Fibroblast of skin of abdomen (primary cell): ENCODE measurements around the gene ALAD. TPM values are rescaled to one million over a fixed set of nuclear protein-coding genes. Genes with fewer than 3 reads are reported as not detected.
"Not testable (repeated sequence)": the region's sequence is repeated elsewhere in the genome, so short reads cannot be mapped to it uniquely, and the experiment has no call there.

Experiments
- DNase-seq: peaks from one replicate; pipeline ENCODE4 v3.0.0-alpha.2; 2013
- polyA plus RNA-seq, 2 experiments: library from polyadenylated mRNA; unstranded; fragments of 120-200 nt; gene quantifications; one replicate each; pipeline ENCODE4 v1.2.1, GENCODE V29; 2013; ENCODE audit not compliant: insufficient read length in 2 of 2

The ALAD gene
- 21.6 TPM for polyA plus RNA-seq (2013, experiment 1 of 2; ENCODE audit: insufficient read length)
- polyA plus RNA-seq (2013, experiment 2 of 2; ENCODE audit: insufficient read length): 24.0 TPM

GRCh38 chr9:113401027-113401792 lies at the start of gene ALAD:
ALAD (minus strand) TSS chr9:113401284; CDS start chr9:113393559, 7,725 bp downstream.
- peak; percentile 98 for DNase-seq

GRCh38 chr9:113449376-113449775 lies 48.3 kb upstream of the ALAD start:
- DNase-seq: no peak

GRCh38 chr9:113446323-113446740 lies 45.2 kb upstream of the ALAD start:
- peak; percentile 50 for DNase-seq

- no peak for DNase-seq
Measured at GRCh38 chr9:113444736-113445135, 43.7 kb upstream of the ALAD start.

GRCh38 chr9:113437716-113438115 lies 36.6 kb upstream of the ALAD start:
- not testable (repeated sequence) for DNase-seq

- no peak for DNase-seq
Measured at GRCh38 chr9:113436728-113437515, 35.8 kb upstream of the ALAD start.

- no peak for DNase-seq
Measured at GRCh38 chr9:113431191-113431590, 30.1 kb upstream of the ALAD start.

- no peak for DNase-seq
Measured at GRCh38 chr9:113428062-113428615, 27.1 kb upstream of the ALAD start.

GRCh38 chr9:113427629-113428028 lies 26.5 kb upstream of the ALAD start:
- no peak for DNase-seq

- no peak for DNase-seq
Measured at GRCh38 chr9:113426701-113427100, 25.6 kb upstream of the ALAD start.

GRCh38 chr9:113425072-113425471 lies 24.0 kb upstream of the ALAD start:
- no peak for DNase-seq

GRCh38 chr9:113421726-113422125 lies 20.6 kb upstream of the ALAD start:
- no peak for DNase-seq

GRCh38 chr9:113417370-113417769 lies 16.3 kb upstream of the ALAD start:
- DNase-seq: no peak

- DNase-seq: no peak
Measured at GRCh38 chr9:113416149-113416721, 15.2 kb upstream of the ALAD start.

- DNase-seq: peak; percentile 96
Measured at GRCh38 chr9:113410207-113410864, 9.3 kb upstream of the ALAD start, which contains the start of the genes C9orf43 and POLE3. C9orf43 (plus strand) TSS chr9:113410747; CDS start chr9:113413494, 2,747 bp downstream. POLE3 (minus strand) TSS chr9:113410675; CDS start chr9:113410293, 382 bp downstream.

- DNase-seq: no peak
Measured at GRCh38 chr9:113409883-113410206, 8.8 kb upstream of the ALAD start.

- no peak for DNase-seq
Measured at GRCh38 chr9:113409481-113409880, 8.4 kb upstream of the ALAD start.

GRCh38 chr9:113406873-113407511 lies 5.9 kb upstream of the ALAD start:
- peak; percentile 57 for DNase-seq

- DNase-seq: not testable (repeated sequence)
Measured at GRCh38 chr9:113406353-113406752, 5.3 kb upstream of the ALAD start.

GRCh38 chr9:113403646-113404045 lies 2.6 kb upstream of the ALAD start:
- DNase-seq: no peak

- no peak for DNase-seq
Measured at GRCh38 chr9:113399646-113400200, 1.4 kb downstream of the ALAD start.
